Esophagus muscularis mucosa (tissue), 3 donors: ENCODE data around the gene CCDC74B.
"Not testable (repeated sequence)": the region's sequence is repeated elsewhere in the genome, so short reads cannot be mapped to it uniquely, and the experiment has no call there.

Experiments
- CTCF ChIP-seq, 3 experiments: fragments of 200-600 bp in 2 of 3; fragments of 450-650 bp in 1 of 3; sonication (generic) in 2 of 3; IDR thresholded peaks; one replicate each; pipeline ENCODE4 v1.5.1; 2017 to 2019; ENCODE audit warnings: antibody characterized with exemption in 3 of 3, mild to moderate bottlenecking in 2 of 3, moderate library complexity in 1 of 3
- POLR2A ChIP-seq: fragments of 450-650 bp; IDR thresholded peaks from one replicate; pipeline ENCODE4 v1.6.1; 2017; ENCODE audit warnings: antibody characterized with exemption, moderate library complexity, mild to moderate bottlenecking, low read depth

- not testable (repeated sequence) for TF ChIP-seq CTCF (IDR thresholded peaks at IDR 0.05); POLR2A
Measured at GRCh38 chr2:130143266-130144039, 1.5 kb downstream of the CCDC74B start.
